Measurements from ENCODE around the gene ARID5A.
"Not testable (repeated sequence)": the region's sequence is repeated elsewhere in the genome, so short reads cannot be mapped to it uniquely, and the experiment has no call there.

ARID5A gene

GRCh38 chr2:96554293-96555145, 18.0 kb downstream of the ARID5A start:
- no peak overlapping the region for H3K27ac ChIP-seq (ENCODE audit: low read depth, low read length)
- no peaks in the 10 kb centered on the region for H3K27me3 ChIP-seq (ENCODE audit: control insufficient read depth, insufficient read depth, low read length)
- no peak overlapping the region for H3K4me3 ChIP-seq (ENCODE audit: low read depth, low read length)
- H3K4me1 ChIP-seq (ENCODE audit: control insufficient read depth, insufficient read depth, low read length), result peaks cover 9% of the 10 kb centered on the region
- peaks cover 4% of the 10 kb centered on the region for H3K9me3 ChIP-seq (ENCODE audit: control insufficient read depth, insufficient read depth, low read depth, low read length)
- H3K36me3 ChIP-seq (ENCODE audit: control insufficient read depth, insufficient read depth, low read length), result no peaks in the 10 kb centered on the region
- H3K9ac ChIP-seq (ENCODE audit: low read length), result no peak overlapping the region

DNA sequence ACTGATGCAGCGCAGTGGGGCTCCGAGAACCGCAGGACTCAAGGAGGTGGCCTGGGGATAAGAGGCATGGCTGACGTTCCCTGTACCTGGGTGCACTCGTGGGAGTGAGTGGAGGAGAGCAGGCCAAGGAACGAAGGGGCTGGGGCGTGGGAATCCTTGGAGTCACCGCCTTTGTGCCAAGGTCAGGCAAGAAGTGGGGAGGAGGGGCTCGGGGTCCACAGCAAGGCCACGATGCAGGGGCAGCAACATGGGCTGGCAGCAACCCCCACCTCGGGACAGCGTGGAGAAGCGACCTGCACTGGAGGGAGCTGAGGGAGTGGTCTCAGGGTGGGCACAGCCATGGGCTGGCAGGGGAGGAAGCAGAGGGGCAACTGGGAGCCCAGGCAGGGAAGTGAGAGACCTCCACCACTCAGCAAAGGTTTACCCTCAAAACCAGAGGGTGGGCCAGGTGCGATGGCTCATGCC, 18.6 kb downstream of the ARID5A start:
- Histone ChIP-seq H3K9ac (ENCODE audit: low read length) (no peak overlapping the region), H3K36me3 (ENCODE audit: control insufficient read depth, insufficient read depth, low read length) (no peaks in the 10 kb centered on the region), H3K27ac (ENCODE audit: low read depth, low read length) (no peak overlapping the region), H3K4me3 (ENCODE audit: low read depth, low read length) (no peak overlapping the region), H3K4me1 (ENCODE audit: control insufficient read depth, insufficient read depth, low read length) (peaks cover 6% of the 10 kb centered on the region), H3K27me3 (ENCODE audit: control insufficient read depth, insufficient read depth, low read length) (no peaks in the 10 kb centered on the region), H3K9me3 (ENCODE audit: control insufficient read depth, insufficient read depth, low read depth, low read length) (peaks cover 4% of the 10 kb centered on the region)

- Histone ChIP-seq H3K36me3 (ENCODE audit: control insufficient read depth, insufficient read depth, low read length) (no peaks in the 10 kb centered on the region), H3K9ac (ENCODE audit: low read length) (no peak overlapping the region), H3K27ac (ENCODE audit: low read depth, low read length) (no peak overlapping the region), H3K9me3 (ENCODE audit: control insufficient read depth, insufficient read depth, low read depth, low read length) (peaks cover 4% of the 10 kb centered on the region), H3K4me3 (ENCODE audit: low read depth, low read length) (no peak overlapping the region), H3K27me3 (ENCODE audit: control insufficient read depth, insufficient read depth, low read length) (no peaks in the 10 kb centered on the region), H3K4me1 (ENCODE audit: control insufficient read depth, insufficient read depth, low read length) (peaks cover 6% of the 10 kb centered on the region)
Observed at GRCh38 chr2:96556441-96557330, 20.1 kb downstream of the ARID5A start.

DNA sequence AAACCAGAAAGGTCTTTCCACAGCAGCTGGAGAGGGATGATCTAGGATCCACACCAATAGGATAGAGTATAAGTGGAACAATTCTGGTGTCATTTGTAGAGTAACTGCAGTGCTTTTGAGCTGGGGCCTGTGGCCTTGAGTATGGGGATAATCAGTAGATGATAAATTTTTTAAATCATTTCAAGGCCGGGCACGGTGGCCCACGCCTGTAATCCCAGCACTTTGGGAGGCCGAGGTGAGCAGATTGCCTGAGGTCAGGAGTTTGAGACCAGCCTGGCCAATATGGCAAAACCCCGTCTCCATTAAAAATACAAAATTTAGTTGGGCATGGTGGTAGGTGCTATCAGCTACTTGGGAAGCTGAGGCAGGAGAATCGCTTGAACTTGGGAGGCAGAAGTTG, 20.9 kb downstream of the ARID5A start:
- not testable (repeated sequence) for H3K9ac ChIP-seq (ENCODE audit: low read length); H3K27ac ChIP-seq (ENCODE audit: low read depth, low read length); H3K4me3 ChIP-seq (ENCODE audit: low read depth, low read length); H3K4me1 ChIP-seq (ENCODE audit: control insufficient read depth, insufficient read depth, low read length); H3K9me3 ChIP-seq (ENCODE audit: control insufficient read depth, insufficient read depth, low read depth, low read length); H3K36me3 ChIP-seq (ENCODE audit: control insufficient read depth, insufficient read depth, low read length); H3K27me3 ChIP-seq (ENCODE audit: control insufficient read depth, insufficient read depth, low read length)

DNA sequence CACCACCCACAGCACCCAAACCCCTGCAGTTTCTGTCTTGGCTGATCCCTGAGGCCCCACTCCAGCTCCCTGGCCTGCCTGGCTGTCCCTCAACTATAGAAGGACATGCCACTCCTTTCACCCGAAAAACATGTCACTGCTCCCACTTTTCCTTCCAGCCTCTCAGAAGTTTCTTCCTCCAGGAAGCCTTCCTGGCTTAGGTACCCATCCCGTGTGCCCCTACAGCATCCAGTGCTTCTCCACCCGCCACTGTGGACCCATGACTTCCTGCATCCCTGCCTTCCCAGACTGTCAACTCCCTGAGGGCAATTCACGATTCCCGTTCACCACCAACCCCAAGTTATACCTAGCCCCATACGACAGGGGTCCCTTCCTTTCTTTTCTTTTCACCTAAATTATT, 21.5 kb downstream of the ARID5A start:
- H3K4me3 ChIP-seq (ENCODE audit: low read depth, low read length), result no peak overlapping the region
- no peaks in the 10 kb centered on the region for H3K27me3 ChIP-seq (ENCODE audit: control insufficient read depth, insufficient read depth, low read length)
- peaks cover 4% of the 10 kb centered on the region for H3K9me3 ChIP-seq (ENCODE audit: control insufficient read depth, insufficient read depth, low read depth, low read length)
- no peak overlapping the region for H3K27ac ChIP-seq (ENCODE audit: low read depth, low read length)
- H3K4me1 ChIP-seq (ENCODE audit: control insufficient read depth, insufficient read depth, low read length), result peaks cover 6% of the 10 kb centered on the region
- no peak overlapping the region for H3K9ac ChIP-seq (ENCODE audit: low read length)
- H3K36me3 ChIP-seq (ENCODE audit: control insufficient read depth, insufficient read depth, low read length), result no peaks in the 10 kb centered on the region

- H3K9ac ChIP-seq (ENCODE audit: low read length), result no peak overlapping the region
- no peaks in the 10 kb centered on the region for H3K27me3 ChIP-seq (ENCODE audit: control insufficient read depth, insufficient read depth, low read length)
- no peaks in the 10 kb centered on the region for H3K36me3 ChIP-seq (ENCODE audit: control insufficient read depth, insufficient read depth, low read length)
- H3K27ac ChIP-seq (ENCODE audit: low read depth, low read length), result no peak overlapping the region
- H3K9me3 ChIP-seq (ENCODE audit: control insufficient read depth, insufficient read depth, low read depth, low read length), result peaks cover 4% of the 10 kb centered on the region
- peaks cover 6% of the 10 kb centered on the region for H3K4me1 ChIP-seq (ENCODE audit: control insufficient read depth, insufficient read depth, low read length)
- H3K4me3 ChIP-seq (ENCODE audit: low read depth, low read length), result no peak overlapping the region
Observed at GRCh38 chr2:96558485-96558884, 21.9 kb downstream of the ARID5A start.

GRCh38 chr2:96564026-96564425, 27.5 kb downstream of the ARID5A start:
- no peak overlapping the region for H3K4me3 ChIP-seq (ENCODE audit: low read depth, low read length)
- peaks cover 9% of the 10 kb centered on the region; the same call in 1 of the 2 replicates for H3K4me1 ChIP-seq (ENCODE audit: control insufficient read depth, insufficient read depth, low read length)
- no peaks in the 10 kb centered on the region for H3K36me3 ChIP-seq (ENCODE audit: control insufficient read depth, insufficient read depth, low read length)
- no peaks in the 10 kb centered on the region for H3K9me3 ChIP-seq (ENCODE audit: control insufficient read depth, insufficient read depth, low read depth, low read length)
- no peak overlapping the region for H3K9ac ChIP-seq (ENCODE audit: low read length)
- no peaks in the 10 kb centered on the region for H3K27me3 ChIP-seq (ENCODE audit: control insufficient read depth, insufficient read depth, low read length)
- no peak overlapping the region for H3K27ac ChIP-seq (ENCODE audit: low read depth, low read length)

GRCh38 chr2:96564563-96564962, 28.0 kb downstream of the ARID5A start:
- Histone ChIP-seq H3K9me3 (ENCODE audit: control insufficient read depth, insufficient read depth, low read depth, low read length) (no peaks in the 10 kb centered on the region), H3K27ac (ENCODE audit: low read depth, low read length) (no peak overlapping the region), H3K27me3 (ENCODE audit: control insufficient read depth, insufficient read depth, low read length) (no peaks in the 10 kb centered on the region), H3K4me1 (ENCODE audit: control insufficient read depth, insufficient read depth, low read length) (peaks cover 9% of the 10 kb centered on the region; the same call in 1 of the 2 replicates), H3K4me3 (ENCODE audit: low read depth, low read length) (no peak overlapping the region), H3K9ac (ENCODE audit: low read length) (no peak overlapping the region), H3K36me3 (ENCODE audit: control insufficient read depth, insufficient read depth, low read length) (no peaks in the 10 kb centered on the region)

- H3K9ac ChIP-seq (ENCODE audit: low read length), result no peak overlapping the region
- H3K36me3 ChIP-seq (ENCODE audit: control insufficient read depth, insufficient read depth, low read length), result no peaks in the 10 kb centered on the region
- no peaks in the 10 kb centered on the region for H3K27me3 ChIP-seq (ENCODE audit: control insufficient read depth, insufficient read depth, low read length)
- H3K9me3 ChIP-seq (ENCODE audit: control insufficient read depth, insufficient read depth, low read depth, low read length), result no peaks in the 10 kb centered on the region
- no peak overlapping the region for H3K27ac ChIP-seq (ENCODE audit: low read depth, low read length)
- peaks cover 9% of the 10 kb centered on the region; the same call in 1 of the 2 replicates for H3K4me1 ChIP-seq (ENCODE audit: control insufficient read depth, insufficient read depth, low read length)
- H3K4me3 ChIP-seq (ENCODE audit: low read depth, low read length), result no peak overlapping the region
Observed at GRCh38 chr2:96565111-96565510, 28.6 kb downstream of the ARID5A start.

GRCh38 chr2:96568094-96568493, 31.5 kb downstream of the ARID5A start:
- Histone ChIP-seq H3K27ac (ENCODE audit: low read depth, low read length) (no peak overlapping the region), H3K36me3 (ENCODE audit: control insufficient read depth, insufficient read depth, low read length) (no peaks in the 10 kb centered on the region), H3K4me3 (ENCODE audit: low read depth, low read length) (no peak overlapping the region), H3K9me3 (ENCODE audit: control insufficient read depth, insufficient read depth, low read depth, low read length) (no peaks in the 10 kb centered on the region), H3K27me3 (ENCODE audit: control insufficient read depth, insufficient read depth, low read length) (no peaks in the 10 kb centered on the region), H3K9ac (ENCODE audit: low read length) (no peak overlapping the region), H3K4me1 (ENCODE audit: control insufficient read depth, insufficient read depth, low read length) (peaks cover 9% of the 10 kb centered on the region; the same call in 1 of the 2 replicates)

DNA sequence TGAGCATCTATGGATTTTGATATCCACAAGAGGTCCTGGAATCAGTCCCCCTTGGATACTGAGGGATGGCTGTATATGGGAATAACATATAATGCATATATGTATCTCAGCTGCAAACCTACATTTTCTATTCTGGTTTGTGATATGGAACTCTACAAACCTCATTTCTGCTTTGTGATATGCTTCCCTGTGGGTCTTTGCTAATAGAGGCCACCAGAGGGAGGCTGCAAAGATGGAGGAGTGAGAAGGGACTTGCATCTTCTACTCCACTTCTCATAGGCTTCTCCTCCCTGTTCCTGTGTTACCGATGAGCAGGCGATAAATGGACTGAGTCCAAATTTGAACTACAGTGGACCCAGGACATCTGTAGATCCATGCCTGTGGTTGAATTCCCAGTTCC, 37.8 kb downstream of the ARID5A start:
- H3K27ac ChIP-seq (ENCODE audit: low read depth, low read length), result no peak overlapping the region
- H3K27me3 ChIP-seq (ENCODE audit: control insufficient read depth, insufficient read depth, low read length), result no peaks in the 10 kb centered on the region
- no peaks in the 10 kb centered on the region for H3K36me3 ChIP-seq (ENCODE audit: control insufficient read depth, insufficient read depth, low read length)
- H3K9ac ChIP-seq (ENCODE audit: low read length), result no peak overlapping the region
- no peaks in the 10 kb centered on the region for H3K4me1 ChIP-seq (ENCODE audit: control insufficient read depth, insufficient read depth, low read length)
- no peaks in the 10 kb centered on the region for H3K9me3 ChIP-seq (ENCODE audit: control insufficient read depth, insufficient read depth, low read depth, low read length)
- no peak overlapping the region for H3K4me3 ChIP-seq (ENCODE audit: low read depth, low read length)
